ENCODE measurements around the gene EVI2B. TPM values are rescaled to one million over a fixed set of nuclear protein-coding genes. Genes with fewer than 3 reads are reported as not detected.
"Not testable (repeated sequence)": the region's sequence is repeated elsewhere in the genome, so short reads cannot be mapped to it uniquely, and the experiment has no call there.

The EVI2B gene
- polyA plus RNA-seq (ENCODE audit: insufficient read length in 4 of 4), result 1 to 10 TPM; 1.4 to 4.1 (median 3.1) TPM

- no peak for DNase-seq (ENCODE audit: low read depth in 4 of 4, low spot score in 3 of 4)
Observed at GRCh38 chr17:31313982-31314781, at the start of gene EVI2B. EVI2B (minus strand) TSS chr17:31314054; CDS start chr17:31305609, 8,445 bp downstream.

GRCh38 chr17:31357839-31358394 lies 44.1 kb upstream of the EVI2B start:
- no peak for DNase-seq (ENCODE audit: low read depth in 4 of 4, low spot score in 3 of 4)

GRCh38 chr17:31357091-31357490 lies 43.2 kb upstream of the EVI2B start:
- no peak for DNase-seq (ENCODE audit: low read depth in 4 of 4, low spot score in 3 of 4)

- no peak for DNase-seq (ENCODE audit: low read depth in 4 of 4, low spot score in 3 of 4)
Observed at GRCh38 chr17:31355935-31356334, 42.1 kb upstream of the EVI2B start.

GRCh38 chr17:31349454-31349853 lies 35.6 kb upstream of the EVI2B start:
- DNase-seq (ENCODE audit: low read depth in 4 of 4, low spot score in 3 of 4), result no peak

- DNase-seq (ENCODE audit: low read depth in 4 of 4, low spot score in 3 of 4), result not testable (repeated sequence)
Observed at GRCh38 chr17:31345191-31345747, 31.4 kb upstream of the EVI2B start.

GRCh38 chr17:31339906-31340661 lies 26.2 kb upstream of the EVI2B start:
- DNase-seq (ENCODE audit: low read depth in 4 of 4, low spot score in 3 of 4), result no peak

GRCh38 chr17:31329221-31329620 lies 15.4 kb upstream of the EVI2B start:
- DNase-seq (ENCODE audit: low read depth in 4 of 4, low spot score in 3 of 4), result no peak

GRCh38 chr17:31328160-31328535 lies 14.3 kb upstream of the EVI2B start:
- DNase-seq (ENCODE audit: low read depth in 4 of 4, low spot score in 3 of 4), result no peak

- DNase-seq (ENCODE audit: low read depth in 4 of 4, low spot score in 3 of 4), result no peak
Observed at GRCh38 chr17:31327534-31328159, 13.8 kb upstream of the EVI2B start.

- no peak for DNase-seq (ENCODE audit: low read depth in 4 of 4, low spot score in 3 of 4)
Observed at GRCh38 chr17:31323551-31323950, 9.7 kb upstream of the EVI2B start.

GRCh38 chr17:31321966-31322365 lies 8.1 kb upstream of the EVI2B start:
- no peak for DNase-seq (ENCODE audit: low read depth in 4 of 4, low spot score in 3 of 4)

- DNase-seq (ENCODE audit: low read depth in 4 of 4, low spot score in 3 of 4), result no peak
Observed at GRCh38 chr17:31321481-31321880, 7.6 kb upstream of the EVI2B start, which contains the start of gene EVI2A. EVI2A (minus strand) TSS chr17:31321622; CDS start chr17:31319013, 2,609 bp downstream.

- no peak for DNase-seq (ENCODE audit: low read depth in 4 of 4, low spot score in 3 of 4)
Observed at GRCh38 chr17:31320791-31321190, 6.9 kb upstream of the EVI2B start.

- DNase-seq (ENCODE audit: low read depth in 4 of 4, low spot score in 3 of 4), result no peak
Observed at GRCh38 chr17:31320241-31320640, 6.4 kb upstream of the EVI2B start.

GRCh38 chr17:31318851-31319661 lies 5.2 kb upstream of the EVI2B start:
- DNase-seq (ENCODE audit: low read depth in 4 of 4, low spot score in 3 of 4), result no peak

GRCh38 chr17:31318298-31318801 lies 4.5 kb upstream of the EVI2B start:
- DNase-seq (ENCODE audit: low read depth in 4 of 4, low spot score in 3 of 4), result no peak

GRCh38 chr17:31314782-31315100 lies 887 bp upstream of the EVI2B start:
- no peak for DNase-seq (ENCODE audit: low read depth in 4 of 4, low spot score in 3 of 4)

GRCh38 chr17:31312223-31312622 lies 1.6 kb downstream of the EVI2B start:
- DNase-seq (ENCODE audit: low read depth in 4 of 4, low spot score in 3 of 4), result not testable (repeated sequence)

GRCh38 chr17:31311526-31311925 lies 2.3 kb downstream of the EVI2B start:
- no peak for DNase-seq (ENCODE audit: low read depth in 4 of 4, low spot score in 3 of 4)

All from right renal pelvis (tissue), 4 donors.